Measurements from ENCODE around the gene ANKRD2. TPM values are rescaled to one million over a fixed set of nuclear protein-coding genes. Genes with fewer than 3 reads are reported as not detected.

The ANKRD2 gene
- total RNA-seq, 3 donors from 2014 or later: 0.29 to 0.75 (median 0.35) TPM

DNA sequence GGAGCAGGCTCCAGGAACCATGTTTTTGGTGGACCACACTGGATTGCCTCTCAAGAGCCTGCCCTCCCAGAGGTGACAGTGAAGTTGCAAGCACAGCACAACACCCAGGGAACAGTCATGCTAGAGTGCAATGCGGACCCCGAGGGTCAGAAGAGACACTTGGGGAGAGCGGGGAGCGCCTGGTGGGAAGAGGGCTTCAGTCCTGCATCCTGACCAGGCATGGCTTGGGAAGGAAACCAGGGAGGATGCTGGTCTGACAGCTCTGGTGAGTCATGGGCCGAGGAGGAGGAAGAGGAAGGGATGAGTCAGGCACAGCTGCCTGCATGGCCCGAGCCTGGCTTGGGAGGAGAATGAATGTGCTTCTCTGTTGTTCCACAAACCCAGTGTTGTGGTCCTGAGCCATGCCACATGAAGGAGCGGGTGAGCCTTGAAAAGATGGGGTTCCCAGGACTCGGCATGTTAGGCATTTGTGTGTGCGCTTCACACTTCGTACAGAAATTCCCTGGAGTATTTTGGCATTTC, 29.5 kb upstream of the ANKRD2 start:
- peak; percentile 31 to 76 (median 45) for DNase-seq
- Histone ChIP-seq H3K4me1 (ENCODE audit: low read depth) (no peaks in the 10 kb centered on the region), H3K36me3 (ENCODE audit: low read depth) (no peaks in the 10 kb centered on the region), H3K9me3 (no peaks in the 10 kb centered on the region), H3K4me3 (no peak overlapping the region)
- ATAC-seq: peak; percentile 92
- intact Hi-C loops (cut with DNase I, micrococcal nuclease): no loop called here
- TF ChIP-seq, protein P1, sequence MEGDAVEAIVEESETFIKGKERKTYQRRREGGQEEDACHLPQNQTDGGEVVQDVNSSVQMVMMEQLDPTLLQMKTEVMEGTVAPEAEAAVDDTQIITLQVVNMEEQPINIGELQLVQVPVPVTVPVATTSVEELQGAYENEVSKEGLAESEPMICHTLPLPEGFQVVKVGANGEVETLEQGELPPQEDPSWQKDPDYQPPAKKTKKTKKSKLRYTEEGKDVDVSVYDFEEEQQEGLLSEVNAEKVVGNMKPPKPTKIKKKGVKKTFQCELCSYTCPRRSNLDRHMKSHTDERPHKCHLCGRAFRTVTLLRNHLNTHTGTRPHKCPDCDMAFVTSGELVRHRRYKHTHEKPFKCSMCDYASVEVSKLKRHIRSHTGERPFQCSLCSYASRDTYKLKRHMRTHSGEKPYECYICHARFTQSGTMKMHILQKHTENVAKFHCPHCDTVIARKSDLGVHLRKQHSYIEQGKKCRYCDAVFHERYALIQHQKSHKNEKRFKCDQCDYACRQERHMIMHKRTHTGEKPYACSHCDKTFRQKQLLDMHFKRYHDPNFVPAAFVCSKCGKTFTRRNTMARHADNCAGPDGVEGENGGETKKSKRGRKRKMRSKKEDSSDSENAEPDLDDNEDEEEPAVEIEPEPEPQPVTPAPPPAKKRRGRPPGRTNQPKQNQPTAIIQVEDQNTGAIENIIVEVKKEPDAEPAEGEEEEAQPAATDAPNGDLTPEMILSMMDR (IDR thresholded peaks at IDR 0.05): no peak

DNA sequence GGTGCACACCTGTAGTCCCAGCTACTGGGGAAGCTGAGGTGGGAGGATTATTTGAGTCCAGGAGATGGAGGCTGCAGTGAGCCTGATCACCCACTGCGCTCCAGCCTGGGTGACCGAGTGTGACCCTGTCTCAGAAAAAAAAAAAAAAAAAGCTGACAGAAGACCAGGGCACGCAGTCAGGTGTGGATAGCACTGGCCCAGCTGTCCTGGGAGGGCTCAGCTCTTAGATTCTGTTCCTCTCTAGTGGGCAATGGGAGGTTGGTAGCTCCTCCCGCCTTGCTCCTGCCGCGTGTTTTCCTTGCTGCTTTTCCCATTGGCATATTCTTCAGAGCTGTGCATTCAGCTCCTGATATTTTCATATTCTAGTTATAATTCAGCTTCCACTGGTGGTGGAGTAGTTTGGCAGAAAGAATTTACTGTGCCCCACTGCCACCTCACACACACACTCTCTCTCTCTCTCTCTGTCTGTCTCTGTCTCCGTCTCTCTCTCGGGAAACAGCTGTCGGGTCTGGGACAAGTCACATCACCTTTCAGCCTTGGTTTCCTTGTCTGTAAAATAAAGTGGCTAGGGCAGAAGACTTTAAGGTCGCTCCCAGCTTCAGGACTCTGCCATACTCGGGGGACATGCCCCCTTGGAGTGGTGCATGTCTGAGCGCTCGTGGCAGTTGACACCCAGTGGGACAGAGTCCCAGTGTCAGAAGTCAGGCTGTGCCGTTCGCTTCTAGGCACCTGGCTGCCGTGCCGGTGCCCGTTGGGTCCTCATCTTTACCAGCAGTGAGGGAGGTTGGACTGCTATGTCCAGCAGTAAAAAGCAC, 25.9 kb upstream of the ANKRD2 start:
- intact Hi-C loops (cut with DNase I, micrococcal nuclease): no loop called here
- H3K9me3 ChIP-seq: no peaks in the 10 kb centered on the region
- TF ChIP-seq, protein P1 (IDR thresholded peaks at IDR 0.05): no peak
- H3K36me3 ChIP-seq (ENCODE audit: low read depth): no peaks in the 10 kb centered on the region
- no peak overlapping the region for H3K4me3 ChIP-seq
- no peaks in the 10 kb centered on the region for H3K4me1 ChIP-seq (ENCODE audit: low read depth)
- no peak for ATAC-seq
- no peak for DNase-seq

DNA sequence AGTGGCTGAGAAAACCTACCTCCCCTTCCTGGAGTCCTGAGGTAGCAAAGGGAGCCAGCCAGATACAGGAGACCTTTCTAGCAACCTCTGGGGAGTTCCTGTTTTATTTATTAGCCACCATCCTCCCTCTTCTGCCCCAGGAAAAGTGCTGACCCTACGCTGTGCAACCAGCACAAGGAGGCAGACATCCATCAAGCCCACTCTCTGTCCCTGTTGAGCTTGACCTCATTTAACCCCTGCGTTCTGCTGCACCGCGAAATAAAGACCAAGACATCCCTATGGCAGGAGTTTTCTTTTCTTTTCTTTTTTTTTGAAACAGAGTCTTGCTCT, 25.3 kb upstream of the ANKRD2 start:
- H3K9me3 ChIP-seq: no peaks in the 10 kb centered on the region
- no peaks in the 10 kb centered on the region for H3K4me1 ChIP-seq (ENCODE audit: low read depth)
- intact Hi-C loops (cut with DNase I, micrococcal nuclease): no loop called here
- TF ChIP-seq, protein P1 (IDR thresholded peaks at IDR 0.05): no peak
- H3K4me3 ChIP-seq: no peak overlapping the region
- no peaks in the 10 kb centered on the region for H3K36me3 ChIP-seq (ENCODE audit: low read depth)
- ATAC-seq (no peak), DNase-seq (no peak)

DNA sequence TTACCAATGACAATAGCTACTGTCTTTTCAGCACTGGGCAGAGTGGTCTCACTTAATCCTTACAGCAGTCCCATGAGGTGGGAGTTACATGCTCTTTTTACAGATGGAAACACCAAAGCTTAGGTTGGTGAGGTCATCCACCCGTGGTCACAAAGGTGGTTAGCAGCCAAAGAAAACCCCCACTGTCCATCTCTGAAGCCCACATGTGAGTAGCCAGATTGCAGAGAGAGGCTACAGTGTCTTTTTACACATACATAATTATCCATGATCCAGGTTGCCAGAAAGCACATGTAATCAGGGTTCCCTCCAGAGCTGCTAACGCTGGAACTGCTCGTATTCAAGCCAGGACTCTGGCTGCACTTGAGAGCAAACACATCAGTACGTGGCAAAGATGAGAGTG, 24.6 kb upstream of the ANKRD2 start:
- Histone ChIP-seq H3K36me3 (ENCODE audit: low read depth) (no peaks in the 10 kb centered on the region), H3K4me3 (no peak overlapping the region), H3K9me3 (no peaks in the 10 kb centered on the region), H3K4me1 (ENCODE audit: low read depth) (no peaks in the 10 kb centered on the region)
- intact Hi-C loops (cut with DNase I, micrococcal nuclease): no loop called here
- no peak for ATAC-seq
- TF ChIP-seq, protein P1 (IDR thresholded peaks at IDR 0.05): no peak
- DNase-seq: no peak

DNA sequence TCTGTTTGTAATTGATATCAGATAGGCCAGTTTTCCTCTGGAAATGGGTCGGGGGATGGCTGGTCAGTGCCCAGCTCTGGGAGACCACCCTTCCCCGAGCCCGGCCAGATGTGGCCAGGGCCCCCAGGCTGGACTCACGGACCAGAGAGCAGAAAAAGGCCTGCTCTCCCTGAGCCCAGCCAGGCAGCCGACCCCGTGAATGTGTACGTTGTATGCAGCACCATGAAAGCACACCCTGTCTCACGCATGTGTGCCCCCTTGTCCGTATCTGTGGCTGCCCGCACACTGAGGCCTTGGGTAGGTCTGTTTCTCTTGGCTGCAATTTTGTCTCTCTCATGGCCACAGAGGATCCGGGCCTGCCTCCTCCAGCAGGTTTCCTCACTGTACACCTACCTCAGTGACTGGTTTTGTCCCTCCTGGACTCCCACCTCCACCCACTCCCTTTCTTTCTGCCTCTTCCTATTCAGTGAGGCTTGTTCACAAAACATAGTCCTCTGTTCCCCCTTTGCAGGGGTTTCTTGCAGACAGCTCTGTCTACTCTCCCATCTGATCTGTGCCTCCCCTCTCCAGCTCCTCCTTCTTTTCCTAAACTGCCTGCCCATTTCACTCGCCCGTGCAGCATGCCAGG, 23.6 kb upstream of the ANKRD2 start:
- DNase-seq (no peak), ATAC-seq (no peak)
- no peaks in the 10 kb centered on the region for H3K4me1 ChIP-seq (ENCODE audit: low read depth)
- TF ChIP-seq, protein P1 (IDR thresholded peaks at IDR 0.05): no peak
- intact Hi-C loops (cut with DNase I, micrococcal nuclease): no loop called here
- no peak overlapping the region for H3K4me3 ChIP-seq
- H3K36me3 ChIP-seq (ENCODE audit: low read depth): no peaks in the 10 kb centered on the region
- H3K9me3 ChIP-seq: no peaks in the 10 kb centered on the region

Data from mucosa of descending colon (tissue), 3 donors.